NT2/D1 (cell line): ENCODE results near the gene SHISAL2A.

ENCODE experiments used
- SUZ12 ChIP-seq: IDR thresholded peaks from 2 replicates; pipeline ENCODE4 v1.6.1; 2011; ENCODE audit not compliant: insufficient read length, insufficient read depth; ENCODE audit errors: extremely low read depth
- ZNF274 ChIP-seq: IDR thresholded peaks from 2 replicates; pipeline ENCODE4 v1.6.1; 2011; ENCODE audit warnings: mild to moderate bottlenecking, low read depth, low read length

- TF ChIP-seq ZNF274, result no peak
- TF ChIP-seq SUZ12, result no peak
Observed at GRCh38 chr1:52651904-52652303, 18.9 kb downstream of the SHISAL2A start.
